Smooth muscle cell of the brain vasculature (primary cell): ENCODE measurements around the gene BUB3.

Source experiments
- DNase-seq: peaks from one replicate; pipeline ENCODE4 v3.0.0-alpha.2; 2012; ENCODE audit warnings: low read depth, low spot score

The BUB3 gene

GRCh38 chr10:123141791-123142700 lies 12.2 kb upstream of the BUB3 start:
- DNase-seq: no peak

- no peak for DNase-seq
Observed at GRCh38 chr10:123142701-123143161, 11.5 kb upstream of the BUB3 start.

- DNase-seq: no peak
Observed at GRCh38 chr10:123143162-123143824, 10.9 kb upstream of the BUB3 start.

- DNase-seq: no peak
Observed at GRCh38 chr10:123143825-123144168, 10.4 kb upstream of the BUB3 start.

- no peak for DNase-seq
Observed at GRCh38 chr10:123144697-123145541, 9.3 kb upstream of the BUB3 start.

- no peak for DNase-seq
Observed at GRCh38 chr10:123145542-123146012, 8.6 kb upstream of the BUB3 start.

GRCh38 chr10:123146013-123146893 lies 7.9 kb upstream of the BUB3 start:
- DNase-seq: no peak

- DNase-seq: no peak
Observed at GRCh38 chr10:123146894-123147634, 7.1 kb upstream of the BUB3 start.

GRCh38 chr10:123147635-123148413 lies 6.4 kb upstream of the BUB3 start, which contains the start of gene HMX2:
Gene HMX2 (plus strand): TSS chr10:123148136. CDS start chr10:123148379, 243 bp downstream.
- DNase-seq: no peak

GRCh38 chr10:123148414-123149161 lies 5.6 kb upstream of the BUB3 start:
- no peak for DNase-seq

- no peak for DNase-seq
Observed at GRCh38 chr10:123149162-123149567, 5.0 kb upstream of the BUB3 start.

- DNase-seq: no peak
Observed at GRCh38 chr10:123149568-123150270, 4.5 kb upstream of the BUB3 start.

- no peak for DNase-seq
Observed at GRCh38 chr10:123150271-123150985, 3.8 kb upstream of the BUB3 start.

- no peak for DNase-seq
Observed at GRCh38 chr10:123150986-123151736, 3.0 kb upstream of the BUB3 start.

GRCh38 chr10:123151737-123152135 lies 2.5 kb upstream of the BUB3 start:
- no peak for DNase-seq

GRCh38 chr10:123153486-123154091 lies 613 bp upstream of the BUB3 start:
- DNase-seq: no peak
